ENCODE measurements around the gene CALY. TPM values are rescaled to one million over a fixed set of nuclear protein-coding genes. Genes with fewer than 3 reads are reported as not detected.

CALY gene
- total RNA-seq, 1 experiment from 2014 or later, result not detected

DNA sequence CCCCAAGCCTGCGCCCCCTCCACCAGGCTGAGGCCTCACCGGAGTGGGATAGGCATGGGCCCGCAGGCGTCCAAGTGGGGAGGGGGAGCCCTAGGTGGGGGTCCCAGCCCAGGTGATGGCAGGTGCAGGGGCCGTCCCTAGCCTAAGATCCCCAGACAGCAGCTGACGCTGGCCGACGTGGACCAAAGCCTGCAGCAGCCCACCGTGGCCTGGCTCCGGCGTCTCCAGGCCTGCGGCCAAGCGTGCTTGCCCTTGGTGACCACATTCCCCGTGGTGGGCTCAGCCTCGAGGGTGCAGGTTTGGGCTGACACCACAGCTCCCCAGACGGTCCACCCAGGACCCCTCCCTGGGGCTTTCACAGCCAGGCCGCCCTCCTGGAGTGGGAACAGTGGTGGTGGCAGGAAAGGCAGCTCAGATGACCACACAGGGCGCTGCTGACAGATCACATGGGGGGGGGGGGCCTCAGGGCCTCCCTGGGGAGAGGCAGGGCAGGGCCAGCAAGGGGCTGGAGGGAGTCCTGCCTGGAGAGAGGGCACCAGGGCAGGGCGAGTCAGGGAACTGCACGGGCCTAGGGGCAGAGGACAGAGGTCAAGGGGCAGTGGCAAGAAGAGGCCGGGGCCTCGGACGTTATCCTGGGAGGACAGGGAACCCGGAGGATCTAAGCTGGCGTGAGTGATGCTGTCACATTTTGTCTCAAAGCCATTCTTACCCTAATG is 59.3 kb downstream of the CALY start:
- H3K36me3 ChIP-seq (ENCODE audit: control insufficient read depth, insufficient read depth, low read length), result peaks cover 6% of the 10 kb centered on the region

DNA sequence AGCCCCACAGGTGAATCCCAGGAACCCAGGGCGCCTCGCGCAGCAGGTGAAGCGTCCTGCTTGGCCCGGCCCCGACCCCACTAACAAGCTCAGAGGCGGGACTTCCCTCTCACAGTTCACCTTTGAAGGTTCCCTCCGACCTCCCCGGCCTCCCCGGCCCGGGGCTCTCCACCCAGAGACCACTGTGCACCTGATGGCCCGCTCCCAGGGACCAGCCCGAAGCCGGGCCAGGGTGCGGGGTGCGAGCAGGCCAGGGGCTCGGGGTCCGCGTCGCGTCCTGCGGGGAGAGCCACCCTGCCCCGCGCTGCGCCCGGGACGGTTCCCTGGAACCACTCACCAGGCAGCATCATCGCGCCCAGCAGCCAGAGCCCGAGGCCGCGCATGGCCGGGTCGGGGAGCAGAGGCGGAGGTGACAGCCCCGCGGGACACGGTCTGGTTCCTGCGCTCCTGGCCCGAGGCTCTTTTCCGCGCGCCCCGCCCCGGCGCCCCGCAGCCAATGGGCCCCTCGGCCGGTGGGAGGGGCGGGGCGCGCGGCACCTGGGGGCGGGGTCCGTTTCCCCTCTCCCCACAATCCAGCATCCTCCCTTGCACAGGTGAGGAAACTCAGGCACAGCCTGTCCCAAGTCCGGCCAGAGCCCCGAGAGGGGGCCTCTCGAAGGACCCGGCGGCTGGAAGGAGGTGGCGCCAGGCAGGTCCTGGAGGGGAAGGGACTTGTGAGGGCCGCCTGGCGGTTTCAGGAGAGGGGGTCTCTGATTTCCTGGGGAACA is 60.1 kb downstream of the CALY start, which contains the start of gene ADAM8:
Gene ADAM8 (minus strand): TSS at position 434 of the 767 bp plus-strand sequence. CDS start 51 bp downstream, at position 383.
- no peaks in the 10 kb centered on the region for H3K27me3 ChIP-seq (replicated peaks; ENCODE audit: control insufficient read depth, insufficient read depth, low read length)
- BruUV-seq (replicated peaks), result no TSS peak
- no peaks in the 10 kb centered on the region for H3K9me3 Mint-ChIP-seq (ENCODE audit: unreplicated experiment)
- H3K9me3 ChIP-seq, result no peaks in the 10 kb centered on the region
- peaks cover 53% of the 10 kb centered on the region for H3K4me1 ChIP-seq
- H3K27ac Mint-ChIP-seq (ENCODE audit: unreplicated experiment), result peak within 1 kb of the TSS; percentile 80
- peaks cover 11% of the 10 kb centered on the region for H3K4me1 Mint-ChIP-seq (ENCODE audit: low read depth, unreplicated experiment)
- CTCF ChIA-PET, result interaction anchor here (0.6 to 1.0 kb wide), 3 partner anchors 8 to 20 kb away, joined by 3 to 4 read pairs (median 4); no protein-coding TSS in a partner anchor
- peak within 1 kb of the TSS; percentile 62 for H3K4me3 Mint-ChIP-seq (ENCODE audit: unreplicated experiment)
- H3K36me3 ChIP-seq (ENCODE audit: control insufficient read depth, insufficient read depth, low read length), result peaks cover 6% of the 10 kb centered on the region
- H3K27me3 Mint-ChIP-seq (ENCODE audit: insufficient read depth, unreplicated experiment), result no peaks in the 10 kb centered on the region
- TF ChIP-seq, protein P1, sequence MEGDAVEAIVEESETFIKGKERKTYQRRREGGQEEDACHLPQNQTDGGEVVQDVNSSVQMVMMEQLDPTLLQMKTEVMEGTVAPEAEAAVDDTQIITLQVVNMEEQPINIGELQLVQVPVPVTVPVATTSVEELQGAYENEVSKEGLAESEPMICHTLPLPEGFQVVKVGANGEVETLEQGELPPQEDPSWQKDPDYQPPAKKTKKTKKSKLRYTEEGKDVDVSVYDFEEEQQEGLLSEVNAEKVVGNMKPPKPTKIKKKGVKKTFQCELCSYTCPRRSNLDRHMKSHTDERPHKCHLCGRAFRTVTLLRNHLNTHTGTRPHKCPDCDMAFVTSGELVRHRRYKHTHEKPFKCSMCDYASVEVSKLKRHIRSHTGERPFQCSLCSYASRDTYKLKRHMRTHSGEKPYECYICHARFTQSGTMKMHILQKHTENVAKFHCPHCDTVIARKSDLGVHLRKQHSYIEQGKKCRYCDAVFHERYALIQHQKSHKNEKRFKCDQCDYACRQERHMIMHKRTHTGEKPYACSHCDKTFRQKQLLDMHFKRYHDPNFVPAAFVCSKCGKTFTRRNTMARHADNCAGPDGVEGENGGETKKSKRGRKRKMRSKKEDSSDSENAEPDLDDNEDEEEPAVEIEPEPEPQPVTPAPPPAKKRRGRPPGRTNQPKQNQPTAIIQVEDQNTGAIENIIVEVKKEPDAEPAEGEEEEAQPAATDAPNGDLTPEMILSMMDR (IDR thresholded peaks at IDR 0.05; ENCODE audit: insufficient read depth in 1 of 2, low read depth in 1 of 2, low read length in 1 of 2, severe bottlenecking in 1 of 2, unreplicated experiment in 1 of 2), result no peak
- intact Hi-C loops (cut with micrococcal nuclease; ENCODE audit: unreplicated experiment), result no loop called here
- peak; percentile 83 to 88 for DNase-seq
- H3K4me3 ChIP-seq (ENCODE audit: low read depth, low read length), result peak within 1 kb of the TSS; percentile 52
- H3K36me3 Mint-ChIP-seq (ENCODE audit: insufficient read depth, unreplicated experiment), result peaks cover 31% of the 10 kb centered on the region
- POLR2A ChIA-PET, result interaction anchor here (0.6 kb wide), 1 partner anchor 61 kb away, joined by 6 read pairs; no protein-coding TSS in a partner anchor

More for the DNA sequence above, 59.3 kb downstream of the CALY start:
- POLR2A ChIA-PET, result interaction anchor here (0.6 kb wide), 1 partner anchor 62 kb away, joined by 6 read pairs; no protein-coding TSS in a partner anchor
- H3K4me3 ChIP-seq (ENCODE audit: low read depth, low read length), result no peak overlapping the region; the same call in 1 of the 2 replicates
- no TSS peak for BruUV-seq (replicated peaks)
- peak overlapping the region; percentile 61 for H3K27ac Mint-ChIP-seq (ENCODE audit: unreplicated experiment)
- H3K27me3 ChIP-seq (replicated peaks; ENCODE audit: control insufficient read depth, insufficient read depth, low read length), result no peaks in the 10 kb centered on the region
- CTCF ChIA-PET, result interaction anchor here (0.6 to 1.5 kb wide), 6 partner anchors 9 to 160 kb away, joined by 3 to 6 read pairs (median 4); no protein-coding TSS in a partner anchor
- H3K9me3 Mint-ChIP-seq (ENCODE audit: unreplicated experiment), result no peaks in the 10 kb centered on the region
- H3K4me1 Mint-ChIP-seq (ENCODE audit: low read depth, unreplicated experiment), result peaks cover 11% of the 10 kb centered on the region
- H3K27me3 Mint-ChIP-seq (ENCODE audit: insufficient read depth, unreplicated experiment), result no peaks in the 10 kb centered on the region
- H3K36me3 Mint-ChIP-seq (ENCODE audit: insufficient read depth, unreplicated experiment), result peaks cover 36% of the 10 kb centered on the region
- TF ChIP-seq, protein P1 (IDR thresholded peaks at IDR 0.05; ENCODE audit: insufficient read depth in 1 of 2, low read depth in 1 of 2, low read length in 1 of 2, severe bottlenecking in 1 of 2, unreplicated experiment in 1 of 2), result no peak
- H3K9me3 ChIP-seq, result no peaks in the 10 kb centered on the region
- no peak for DNase-seq
- H3K4me3 Mint-ChIP-seq (ENCODE audit: unreplicated experiment), result peak overlapping the region; percentile 62
- peaks cover 53% of the 10 kb centered on the region for H3K4me1 ChIP-seq
- intact Hi-C loops (cut with micrococcal nuclease; ENCODE audit: unreplicated experiment), result no loop called here

DNA sequence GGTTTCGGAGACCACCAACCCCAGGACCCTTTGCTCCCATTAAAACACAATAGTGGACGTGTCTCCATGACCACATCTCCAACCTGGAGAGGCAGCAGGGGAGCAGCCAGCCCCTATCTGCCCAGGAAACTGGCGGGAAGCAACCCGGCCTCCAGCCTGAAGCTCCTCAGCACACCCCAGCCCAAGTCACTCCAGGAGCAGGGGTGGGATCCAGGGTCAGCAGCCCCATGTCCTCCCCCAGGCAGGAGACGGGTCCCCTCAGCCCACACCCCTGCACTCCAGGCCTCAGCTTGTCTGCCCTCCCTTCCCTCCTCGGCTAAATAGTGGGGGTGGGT is 60.6 kb downstream of the CALY start:
- H3K36me3 ChIP-seq (ENCODE audit: control insufficient read depth, insufficient read depth, low read length), result peaks cover 6% of the 10 kb centered on the region
- BruUV-seq (replicated peaks), result TSS peak; percentile 51
- peak overlapping the region; percentile 52 for H3K4me3 ChIP-seq (ENCODE audit: low read depth, low read length)
- DNase-seq, result no peak
- intact Hi-C loops (cut with micrococcal nuclease; ENCODE audit: unreplicated experiment), result no loop called here
- H3K4me1 ChIP-seq, result peaks cover 53% of the 10 kb centered on the region
- ChIA-PET POLR2A (no interaction called here), CTCF (interaction anchor here (0.6 to 1.0 kb wide), 2 partner anchors 18 to 19 kb away, joined by 4 read pairs; no protein-coding TSS in a partner anchor)
- peaks cover 11% of the 10 kb centered on the region for H3K4me1 Mint-ChIP-seq (ENCODE audit: low read depth, unreplicated experiment)
- H3K27me3 ChIP-seq (replicated peaks; ENCODE audit: control insufficient read depth, insufficient read depth, low read length), result no peaks in the 10 kb centered on the region
- no peaks in the 10 kb centered on the region for H3K9me3 Mint-ChIP-seq (ENCODE audit: unreplicated experiment)
- peak overlapping the region; percentile 62 for H3K4me3 Mint-ChIP-seq (ENCODE audit: unreplicated experiment)
- H3K9me3 ChIP-seq, result no peaks in the 10 kb centered on the region
- no peaks in the 10 kb centered on the region for H3K27me3 Mint-ChIP-seq (ENCODE audit: insufficient read depth, unreplicated experiment)
- TF ChIP-seq, protein P1 (IDR thresholded peaks at IDR 0.05; ENCODE audit: insufficient read depth in 1 of 2, low read depth in 1 of 2, low read length in 1 of 2, severe bottlenecking in 1 of 2, unreplicated experiment in 1 of 2), result no peak
- H3K36me3 Mint-ChIP-seq (ENCODE audit: insufficient read depth, unreplicated experiment), result peaks cover 31% of the 10 kb centered on the region
- peak overlapping the region; percentile 80 for H3K27ac Mint-ChIP-seq (ENCODE audit: unreplicated experiment)

Data from Caco-2 (cell line).